GM18526 (cell line): ENCODE results near the gene CHRD.

Experiments used
- POLR2A ChIP-seq: IDR thresholded peaks from 3 replicates; pipeline ENCODE4 v1.6.1; 2011; ENCODE audit not compliant: insufficient read length; ENCODE audit errors: extremely low read depth

Gene CHRD

GRCh38 chr3:184383033-184383740, 3.3 kb downstream of the CHRD start:
- no peak for TF ChIP-seq POLR2A

DNA sequence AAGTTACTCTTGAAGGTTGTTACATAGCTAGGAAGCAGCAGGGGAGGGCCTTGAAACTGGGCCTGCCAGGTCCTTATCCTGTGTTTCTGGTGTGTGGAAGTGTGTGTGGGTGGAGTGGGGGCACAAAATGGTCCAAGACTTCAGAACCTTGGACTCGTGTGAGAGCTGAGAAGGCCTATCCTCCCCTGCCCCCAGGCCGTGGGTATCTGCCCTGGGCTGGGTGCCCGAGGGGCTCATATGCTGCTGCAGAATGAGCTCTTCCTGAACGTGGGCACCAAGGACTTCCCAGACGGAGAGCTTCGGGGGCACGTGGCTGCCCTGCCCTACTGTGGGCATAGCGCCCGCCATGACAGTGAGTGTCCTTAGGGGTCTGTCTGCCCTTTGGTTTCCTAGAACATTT, 4.5 kb downstream of the CHRD start:
- no peak for TF ChIP-seq POLR2A

DNA sequence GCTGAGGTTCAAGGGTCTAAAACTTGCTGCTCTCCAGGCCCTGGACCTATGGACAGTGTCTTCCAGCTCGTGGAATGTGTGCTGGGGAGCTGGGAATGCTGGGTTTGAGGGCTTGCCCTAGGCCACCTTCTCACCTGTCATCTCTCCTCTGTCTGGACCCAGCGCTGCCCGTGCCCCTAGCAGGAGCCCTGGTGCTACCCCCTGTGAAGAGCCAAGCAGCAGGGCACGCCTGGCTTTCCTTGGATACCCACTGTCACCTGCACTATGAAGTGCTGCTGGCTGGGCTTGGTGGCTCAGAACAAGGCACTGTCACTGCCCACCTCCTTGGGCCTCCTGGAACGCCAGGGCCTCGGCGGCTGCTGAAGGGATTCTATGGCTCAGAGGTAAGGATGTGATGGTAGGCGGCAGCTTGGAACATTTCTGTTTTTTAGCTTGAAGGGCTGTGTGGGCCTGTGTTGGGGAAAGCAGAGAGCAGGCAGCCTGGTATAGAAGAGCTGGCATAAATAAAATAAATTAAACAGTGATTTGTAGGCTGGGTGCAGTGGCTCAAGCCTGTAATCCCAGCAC, 5.1 kb downstream of the CHRD start:
- TF ChIP-seq POLR2A, result no peak

GRCh38 chr3:184386047-184386806, 6.4 kb downstream of the CHRD start:
- no peak for TF ChIP-seq POLR2A

- no peak for TF ChIP-seq POLR2A
These were observed 7.4 kb downstream of the CHRD start for GRCh38 chr3:184387174-184387714.

- no peak for TF ChIP-seq POLR2A
These were observed 8.5 kb downstream of the CHRD start for GRCh38 chr3:184388164-184388935.

GRCh38 chr3:184388936-184389230, 9.0 kb downstream of the CHRD start:
- TF ChIP-seq POLR2A, result no peak

DNA sequence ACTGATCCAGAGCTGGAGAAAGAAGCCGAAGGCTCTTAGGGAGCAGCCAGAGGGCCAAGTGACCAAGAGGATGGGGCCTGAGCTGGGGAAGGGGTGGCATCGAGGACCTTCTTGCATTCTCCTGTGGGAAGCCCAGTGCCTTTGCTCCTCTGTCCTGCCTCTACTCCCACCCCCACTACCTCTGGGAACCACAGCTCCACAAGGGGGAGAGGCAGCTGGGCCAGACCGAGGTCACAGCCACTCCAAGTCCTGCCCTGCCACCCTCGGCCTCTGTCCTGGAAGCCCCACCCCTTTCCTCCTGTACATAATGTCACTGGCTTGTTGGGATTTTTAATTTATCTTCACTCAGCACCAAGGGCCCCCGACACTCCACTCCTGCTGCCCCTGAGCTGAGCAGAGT, 9.5 kb downstream of the CHRD start:
- TF ChIP-seq POLR2A, result no peak

DNA sequence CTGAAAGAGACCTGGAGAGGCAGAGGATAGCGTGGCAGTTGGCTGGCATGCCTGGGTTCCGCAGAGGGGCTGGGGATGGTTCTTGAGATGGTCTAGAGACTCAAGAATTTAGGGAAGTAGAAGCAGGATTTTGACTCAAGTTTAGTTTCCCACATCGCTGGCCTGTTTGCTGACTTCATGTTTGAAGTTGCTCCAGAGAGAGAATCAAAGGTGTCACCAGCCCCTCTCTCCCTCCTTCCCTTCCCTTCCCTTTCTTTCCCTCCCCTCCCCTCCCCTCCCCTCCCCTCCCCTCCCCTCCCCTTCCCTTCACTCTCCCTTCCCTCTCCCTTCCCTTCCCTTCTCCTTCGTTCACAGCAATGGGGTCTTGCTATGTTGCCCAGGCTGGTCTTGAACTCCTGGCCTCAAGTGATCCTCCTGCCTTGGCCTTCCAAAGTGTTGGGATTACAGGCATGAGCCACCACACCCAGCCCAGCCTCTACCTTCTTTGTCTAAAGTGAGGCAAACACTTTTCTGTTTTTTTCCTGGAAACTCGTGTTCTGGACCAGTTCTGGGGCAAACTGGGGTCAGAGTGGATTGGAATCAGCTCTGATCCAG, 10.2 kb downstream of the CHRD start:
- TF ChIP-seq POLR2A, result no peak

GRCh38 chr3:184391266-184391665, 11.4 kb downstream of the CHRD start:
- no peak for TF ChIP-seq POLR2A

- TF ChIP-seq POLR2A, result no peak
These were observed 15.4 kb downstream of the CHRD start for GRCh38 chr3:184395320-184395660.

GRCh38 chr3:184399410-184399809, 19.6 kb downstream of the CHRD start:
- no peak for TF ChIP-seq POLR2A

GRCh38 chr3:184405075-184406030, 25.5 kb downstream of the CHRD start:
- no peak for TF ChIP-seq POLR2A

DNA sequence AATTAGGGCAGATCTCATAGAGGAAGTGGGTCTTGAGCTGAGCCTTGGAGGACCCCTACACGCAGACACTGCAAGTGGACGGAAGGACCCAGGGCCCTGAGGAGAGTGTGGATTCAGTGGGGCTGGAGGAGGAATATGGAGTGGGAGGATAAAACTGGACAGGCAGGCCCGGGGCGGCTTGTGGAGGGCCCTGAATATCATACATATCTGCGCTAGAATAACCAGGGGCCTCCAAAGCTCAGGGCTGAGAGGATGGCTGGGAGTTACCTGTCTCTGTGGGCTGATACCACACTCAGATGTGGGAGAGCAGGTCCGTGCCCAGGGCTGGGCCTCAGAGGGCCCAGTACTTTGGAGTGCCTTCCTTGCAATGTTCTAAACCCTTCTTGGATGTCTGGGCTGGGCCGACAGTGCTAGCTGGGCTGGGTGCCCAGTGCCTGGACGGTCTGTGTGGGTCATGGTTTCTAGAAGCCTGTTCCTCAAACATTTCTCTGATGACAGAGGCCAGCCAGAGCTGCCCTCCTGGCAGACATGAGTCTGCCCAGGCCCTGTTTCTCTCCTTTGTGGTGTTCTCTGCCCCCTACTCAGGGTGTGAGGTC, 29.6 kb downstream of the CHRD start:
- TF ChIP-seq POLR2A, result no peak
